IMR-90 (cell line): ENCODE measurements around the gene PARP1. TPM values are rescaled to one million over a fixed set of nuclear protein-coding genes. Genes with fewer than 3 reads are reported as not detected.

Experiments used
- ATAC-seq: fragments of 200-7000 bp; cut with Tn5 transposase; 2 replicates; pipeline ENCODE4 v1.9.1; 2020; ENCODE audit warnings: low read depth, mild to moderate bottlenecking, moderate library complexity
- BruUV-seq: library from RNA; stranded (reverse); fragments of 400-500 nt; replicated peaks from 2 replicates; lab custom pipeline; 2021; lab: Mats Ljungman, UMichigan
- CTCF ChIA-PET: fragments of 300-600 bp; formaldehyde crosslinking; extraction: SDS; loops from one replicate; lab custom pipeline; 2021; ENCODE audit warnings: antibody characterized with exemption; lab: Yijun Ruan, JAX
- POLR2A ChIA-PET: fragments of 300-600 bp; sonication (Branson Sonifier 250); formaldehyde crosslinking; loops from one replicate; lab custom pipeline; 2022; ENCODE audit warnings: antibody characterized with exemption; ENCODE audit not compliant: unreplicated experiment; lab: Charles Lee
- DNase-seq: peaks from one replicate; pipeline ENCODE4 v3.0.0; 2013
- H2AFZ ChIP-seq: replicated peaks from 2 replicates; pipeline ENCODE3; 2013; ENCODE audit warnings: low read length, mild to moderate bottlenecking; ENCODE audit not compliant: poor library complexity
- H2AK5ac ChIP-seq: 2 replicates; pipeline ENCODE4 v1.6.1; 2013; ENCODE audit warnings: low read depth, low read length, inconsistent platforms
- H2AK9ac ChIP-seq: replicated peaks from 2 replicates; pipeline ENCODE3; 2013; ENCODE audit warnings: mild to moderate bottlenecking, low read depth, low read length, moderate library complexity; ENCODE audit not compliant: poor library complexity
- H2BK120ac ChIP-seq: 2 replicates; pipeline ENCODE4 v1.6.1; 2013; ENCODE audit warnings: low read depth, low read length, inconsistent platforms
- H2BK15ac ChIP-seq: 3 replicates; pipeline ENCODE4 v1.6.1; 2013; ENCODE audit warnings: low read depth, low read length, inconsistent platforms
- H2BK20ac ChIP-seq: 2 replicates; pipeline ENCODE4 v1.6.1; 2013; ENCODE audit warnings: low read depth, mild to moderate bottlenecking, inconsistent platforms, low read length, moderate library complexity
- H2BK5ac ChIP-seq: 2 replicates; pipeline ENCODE4 v1.6.1; 2013; ENCODE audit warnings: mild to moderate bottlenecking, low read depth, low read length, inconsistent platforms; ENCODE audit not compliant: poor library complexity, severe bottlenecking
- H3K14ac ChIP-seq: replicated peaks from 2 replicates; pipeline ENCODE4 v1.6.1; 2013; ENCODE audit warnings: low read depth, low read length, inconsistent platforms
- H3K18ac ChIP-seq: 2 replicates; pipeline ENCODE4 v1.6.1; 2013; ENCODE audit warnings: low read depth, low read length, control low read depth
- H3K23ac ChIP-seq: 2 replicates; pipeline ENCODE4 v1.6.1; 2013; ENCODE audit warnings: low read depth, low read length, inconsistent platforms
- H3K27ac ChIP-seq: 2 replicates; pipeline ENCODE4 v1.5.1; 2013; ENCODE audit warnings: mild to moderate bottlenecking, control low read depth, low read length; ENCODE audit not compliant: insufficient read depth
- H3K27me3 ChIP-seq: 2 replicates; pipeline ENCODE4 v1.6.1; 2013; ENCODE audit warnings: low read length; ENCODE audit not compliant: control insufficient read depth, insufficient read depth
- H3K36me3 ChIP-seq: 2 replicates; pipeline ENCODE4 v1.6.1; 2013; ENCODE audit warnings: low read length, mixed read lengths; ENCODE audit not compliant: control insufficient read depth, insufficient read depth
- H3K4ac ChIP-seq: 2 replicates; pipeline ENCODE4 v1.6.1; 2013; ENCODE audit warnings: low read depth, low read length, inconsistent platforms
- H3K4me1 ChIP-seq: 2 replicates; pipeline ENCODE4 v1.6.1; 2013; ENCODE audit warnings: low read length, mixed read lengths; ENCODE audit not compliant: control insufficient read depth, insufficient read depth
- H3K4me2 ChIP-seq: 2 replicates; pipeline ENCODE4 v1.6.1; 2013; ENCODE audit warnings: low read depth, mild to moderate bottlenecking, control low read depth, low read length, moderate library complexity
- H3K4me3 ChIP-seq: 2 replicates; pipeline ENCODE4 v1.5.1; 2013; ENCODE audit warnings: low read depth, mild to moderate bottlenecking, control low read depth, low read length, moderate library complexity; ENCODE audit not compliant: insufficient read depth
- H3K56ac ChIP-seq: 2 replicates; pipeline ENCODE4 v1.6.1; 2013; ENCODE audit warnings: low read length, inconsistent platforms; ENCODE audit not compliant: insufficient read depth; ENCODE audit errors: extremely low read depth
- H3K79me1 ChIP-seq, 2 experiments: 2 replicates each; pipeline ENCODE4 v1.6.1; 2013; ENCODE audit warnings: low read length in 2 of 2, inconsistent platforms in 1 of 2, low read depth in 1 of 2
- H3K9ac ChIP-seq: 2 replicates; pipeline ENCODE4 v1.6.1; 2013; ENCODE audit warnings: low read depth, low read length, control low read depth
- H3K9me1 ChIP-seq: 2 replicates; pipeline ENCODE4 v1.6.1; 2013; ENCODE audit warnings: low read length, inconsistent platforms; ENCODE audit not compliant: insufficient read depth
- H3K9me3 ChIP-seq: 2 replicates; pipeline ENCODE4 v1.6.1; 2013; ENCODE audit warnings: low read length; ENCODE audit not compliant: control insufficient read depth, insufficient read depth
- H4K20me1 ChIP-seq: 2 replicates; pipeline ENCODE4 v1.6.1; 2013; ENCODE audit warnings: low read length, inconsistent platforms; ENCODE audit not compliant: insufficient read depth
- H4K5ac ChIP-seq: 2 replicates; pipeline ENCODE4 v1.6.1; 2013; ENCODE audit warnings: mild to moderate bottlenecking, low read depth, low read length, control low read depth
- H4K8ac ChIP-seq, 2 experiments: 2 replicates each; pipeline ENCODE4 v1.6.1; 2013; ENCODE audit warnings: low read depth in 2 of 2, low read length in 2 of 2, control low read depth in 1 of 2, inconsistent platforms in 1 of 2
- H4K91ac ChIP-seq: 2 replicates; pipeline ENCODE4 v1.6.1; 2013; ENCODE audit warnings: low read depth, low read length, inconsistent platforms; ENCODE audit not compliant: insufficient read depth
- BHLHE40 ChIP-seq: fragments of 150-350 bp; IDR thresholded peaks from 2 replicates; pipeline ENCODE4 v1.6.1; 2016; ENCODE audit warnings: mild to moderate bottlenecking, low read depth, low read length
- CEBPB ChIP-seq: IDR thresholded peaks from 2 replicates; pipeline ENCODE4 v1.6.1; 2012; ENCODE audit warnings: low read depth, low read length, improper control_type of control experiment
- CHD1 ChIP-seq: IDR thresholded peaks from 2 replicates; pipeline ENCODE4 v1.6.1; 2012; ENCODE audit warnings: low read depth, low read length, improper control_type of control experiment
- CTCF ChIP-seq: conservative IDR thresholded peaks from 2 replicates; pipeline ENCODE4 v1.5.1; 2012; ENCODE audit warnings: mild to moderate bottlenecking, low read depth, low read length, improper control_type of control experiment
- ELK1 ChIP-seq: fragments of 150-350 bp; IDR thresholded peaks from 2 replicates; pipeline ENCODE4 v1.6.1; 2016; ENCODE audit warnings: low read depth, mild to moderate bottlenecking, low read length, moderate library complexity, borderline replicate concordance
- FOS ChIP-seq: fragments of 150-350 bp; IDR thresholded peaks from 2 replicates; pipeline ENCODE4 v1.6.1; 2016; ENCODE audit warnings: low read depth, low read length
- MAFK ChIP-seq: IDR thresholded peaks from 2 replicates; pipeline ENCODE4 v1.6.1; 2012; ENCODE audit warnings: low read depth, low read length, improper control_type of control experiment
- MAZ ChIP-seq: IDR thresholded peaks from 2 replicates; pipeline ENCODE4 v1.6.1; 2012; ENCODE audit warnings: low read depth, mild to moderate bottlenecking, low read length, improper control_type of control experiment, moderate library complexity, borderline replicate concordance
- MXI1 ChIP-seq: IDR thresholded peaks from 2 replicates; pipeline ENCODE4 v1.6.1; 2012; ENCODE audit warnings: low read depth, mild to moderate bottlenecking, low read length, moderate library complexity, borderline replicate concordance
- NFE2L2 ChIP-seq: fragments of 150-350 bp; IDR thresholded peaks from 2 replicates; pipeline ENCODE4 v1.6.1; 2016; ENCODE audit warnings: low read depth, mild to moderate bottlenecking, low read length
- POLR2A ChIP-seq: IDR thresholded peaks from 2 replicates; pipeline ENCODE4 v1.6.1; 2012; ENCODE audit warnings: mild to moderate bottlenecking, low read depth, low read length
- RAD21 ChIP-seq: IDR thresholded peaks from 2 replicates; pipeline ENCODE4 v1.6.1; 2012; ENCODE audit warnings: low read length, improper control_type of control experiment
- RCOR1 ChIP-seq: IDR thresholded peaks from 2 replicates; pipeline ENCODE4 v1.6.1; 2012; ENCODE audit warnings: mild to moderate bottlenecking, low read length, improper control_type of control experiment; ENCODE audit not compliant: insufficient replicate concordance
- RFX5 ChIP-seq: IDR thresholded peaks from 2 replicates; pipeline ENCODE4 v1.8.0; 2012; ENCODE audit warnings: low read depth, mild to moderate bottlenecking, low read length, moderate library complexity
- SMC3 ChIP-seq: fragments of 150-350 bp; IDR thresholded peaks from 2 replicates; pipeline ENCODE4 v1.6.1; 2016; ENCODE audit warnings: low read depth, mild to moderate bottlenecking, antibody characterized with exemption, low read length, moderate library complexity
- USF2 ChIP-seq: fragments of 150-350 bp; IDR thresholded peaks from 2 replicates; pipeline ENCODE4 v1.6.1; 2017; ENCODE audit warnings: mild to moderate bottlenecking, antibody characterized with exemption, low read length, low read depth
- WGBS, 2 experiments: methylation state at CpG; one replicate each; pipeline versions ENCODE4 v1.1.5 to v1.1.7; 2013; ENCODE audit warnings: missing lambda C conversion rate in 2 of 2; ENCODE audit not compliant: insufficient read length in 1 of 2; ENCODE audit errors: extremely low coverage in 2 of 2; 5-methylcytosine and 5-hydroxymethylcytosine counted together
- dilution Hi-C: fragments of 300-500 bp; cut with HindIII; formaldehyde crosslinking; loops from one replicate; pipeline ENCODE4 v1.14.3; 2018; ENCODE audit warnings: low sequenced_read_pairs; ENCODE audit not compliant: unreplicated experiment
- in situ Hi-C: fragments of 300-500 bp; cut with MboI; formaldehyde crosslinking; loops from 3 replicates; pipeline ENCODE4 v1.14.3; 2019; ENCODE audit warnings: low sequenced_read_pairs, inconsistent platforms, mixed read lengths
- intact Hi-C: fragments of 100-400 bp; cut with micrococcal nuclease; formaldehyde crosslinking; loops from 2 replicates; pipeline ENCODE4 v1.10.0; 2022
- polyA plus RNA-seq, 3 experiments: library from polyadenylated mRNA; depleted of rRNA; stranded (reverse); fragments of >200 nt; gene quantifications; 2 replicates each; pipeline ENCODE4 v1.2.3, GENCODE V29; 2012; ENCODE audit warnings: low replicate concordance in 1 of 3
- total RNA-seq: library from RNA; depleted of rRNA; stranded (reverse); fragments of >200 nt; gene quantifications from 2 replicates; pipeline ENCODE4 v1.2.3, GENCODE V29; 2012

PARP1 gene
- total and polyA plus RNA-seq, 2 of the 4 experiments (the other 2 are of a cell fraction): 86.5 to 105 TPM

GRCh38 chr1:226402739-226403165 is 5.1 kb downstream of the PARP1 start:
- H3K4ac ChIP-seq: no peak overlapping the region
- peaks cover 21% of the 10 kb centered on the region for H3K4me1 ChIP-seq
- H3K56ac ChIP-seq: no peak overlapping the region
- dilution Hi-C loops: no loop called here
- no peak overlapping the region for H2AK9ac ChIP-seq
- no peak overlapping the region for H2AFZ ChIP-seq
- CTCF ChIA-PET: no interaction called here
- TF ChIP-seq RFX5: no peak
- no peak for TF ChIP-seq RCOR1
- no peak for TF ChIP-seq CTCF
- no peak for TF ChIP-seq BHLHE40
- no peak for TF ChIP-seq CEBPB
- no peak for TF ChIP-seq RAD21
- no peak for TF ChIP-seq MXI1
- no peak for TF ChIP-seq CHD1
- no peak for TF ChIP-seq MAFK
- TF ChIP-seq ELK1: no peak
- TF ChIP-seq SMC3: no peak
- no peak for TF ChIP-seq MAZ
- no peak for TF ChIP-seq FOS
- no peak for TF ChIP-seq NFE2L2
- TF ChIP-seq POLR2A: no peak
- no peak for TF ChIP-seq USF2
- no peaks in the 10 kb centered on the region for H3K27me3 ChIP-seq
- H2BK15ac ChIP-seq: no peak overlapping the region
- intact Hi-C loops: no loop called here
- H4K20me1 ChIP-seq: peaks cover 32% of the 10 kb centered on the region
- ATAC-seq (no peak), DNase-seq (no peak)
- H3K79me1 ChIP-seq: peaks cover 52 to 69% of the 10 kb centered on the region in 2 experiments
- no peak overlapping the region for H3K4me2 ChIP-seq
- no peak overlapping the region for H3K18ac ChIP-seq
- H3K4me3 ChIP-seq: no peak overlapping the region
- H3K9ac ChIP-seq: no peak overlapping the region
- no peak overlapping the region for H2BK5ac ChIP-seq
- H3K14ac ChIP-seq: no peak overlapping the region
- H3K9me3 ChIP-seq: no peaks in the 10 kb centered on the region
- H3K36me3 ChIP-seq: peaks cover 24% of the 10 kb centered on the region
- no peak overlapping the region for H2AK5ac ChIP-seq
- H2BK20ac ChIP-seq: no peak overlapping the region
- no peak overlapping the region for H4K91ac ChIP-seq
- H2BK120ac ChIP-seq: no peak overlapping the region
- no peak overlapping the region for H3K23ac ChIP-seq
- no TSS peak for BruUV-seq
- peaks cover 32% of the 10 kb centered on the region for H3K9me1 ChIP-seq
- no peak overlapping the region for H4K5ac ChIP-seq
- no peak overlapping the region for H3K27ac ChIP-seq
- H4K8ac ChIP-seq: no peak overlapping the region
- in situ Hi-C loops: no loop called here
- POLR2A ChIA-PET: no interaction called here
- WGBS, 2 experiments: 100% methylated on average over 4 of the region's 4 CpGs; no CpG with 5 or more reads in 1 of the 2 experiments
